Neural cell (in vitro differentiated cells): ENCODE data around the gene IL36B. TPM values are rescaled to one million over a fixed set of nuclear protein-coding genes. Genes with fewer than 3 reads are reported as not detected.

ENCODE experiments used
- H2AFZ ChIP-seq: fragments of 200-600, 300-800 bp; sonication (generic), shearing (Covaris generic); 2 replicates; pipeline ENCODE4 v1.6.0; 2014; ENCODE audit warnings: low read depth, mild to moderate bottlenecking, antibody characterized with exemption, low read length, moderate library complexity
- H3F3A ChIP-seq: fragments of 200-600 bp; shearing (Covaris generic); 2 replicates; pipeline ENCODE4 v1.6.1; 2016; ENCODE audit warnings: mild to moderate bottlenecking, moderate library complexity, mixed read lengths, antibody characterized with exemption, low read length; ENCODE audit not compliant: insufficient read depth, poor library complexity, severe bottlenecking
- H3K27ac ChIP-seq: fragments of 200-600, 300-800 bp; sonication (generic), shearing (Covaris generic); 2 replicates; pipeline ENCODE4 v1.5.1; 2014; ENCODE audit warnings: mild to moderate bottlenecking, low read length, moderate library complexity
- H3K27me3 ChIP-seq: fragments of 300-800, 200-600 bp; sonication (generic), shearing (Covaris generic); 2 replicates; pipeline ENCODE4 v1.6.0; 2014; ENCODE audit warnings: mild to moderate bottlenecking, low read depth, low read length, moderate library complexity; ENCODE audit not compliant: insufficient read depth
- H3K36me3 ChIP-seq: fragments of 300-800, 200-600 bp; sonication (generic), shearing (Covaris generic); 2 replicates; pipeline ENCODE4 v1.5.1; 2014; ENCODE audit warnings: mild to moderate bottlenecking, antibody characterized with exemption, low read length, moderate library complexity; ENCODE audit not compliant: insufficient read depth
- H3K4me2 ChIP-seq: fragments of 300-800, 200-600 bp; sonication (generic), shearing (Covaris generic); 2 replicates; pipeline ENCODE4 v1.6.0; 2014; ENCODE audit warnings: mild to moderate bottlenecking, low read length
- H3K4me3 ChIP-seq: fragments of 300-800, 200-600 bp; sonication (generic), shearing (Covaris generic); 2 replicates; pipeline ENCODE4 v1.5.1; 2014; ENCODE audit warnings: mild to moderate bottlenecking, low read length, moderate library complexity
- H3K79me2 ChIP-seq: fragments of 200-600 bp; shearing (Covaris generic); replicated peaks from 2 replicates; pipeline ENCODE4 v1.6.0; 2014; ENCODE audit warnings: mild to moderate bottlenecking, low read length, moderate library complexity; ENCODE audit not compliant: insufficient read depth
- H3K9ac ChIP-seq: fragments of 300-800, 200-600 bp; sonication (generic), shearing (Covaris generic); 2 replicates; pipeline ENCODE4 v1.6.1; 2016; ENCODE audit warnings: mild to moderate bottlenecking, low read length, mixed read lengths
- H3K9me2 ChIP-seq: fragments of 200-600 bp; shearing (Covaris generic); 2 replicates; pipeline ENCODE4 v1.6.1; 2016; ENCODE audit warnings: mild to moderate bottlenecking, low read length, mixed read lengths; ENCODE audit not compliant: insufficient read depth
- H3K9me3 ChIP-seq: fragments of 200-600, 300-800 bp; sonication (generic), shearing (Covaris generic); 2 replicates; pipeline ENCODE4 v1.6.1; 2016; ENCODE audit warnings: mild to moderate bottlenecking, mixed run types, low read length, moderate library complexity, mixed read lengths
- H4K20me1 ChIP-seq: fragments of 200-600 bp; shearing (Covaris generic); 2 replicates; pipeline ENCODE4 v1.6.1; 2016; ENCODE audit warnings: mild to moderate bottlenecking, mixed run types; ENCODE audit not compliant: insufficient read depth
- EP300 ChIP-seq: fragments of 450-650 bp; conservative IDR thresholded peaks from 2 replicates; pipeline ENCODE4 v1.6.1; 2014; ENCODE audit warnings: antibody characterized with exemption, mild to moderate bottlenecking, moderate library complexity; ENCODE audit not compliant: poor library complexity, severe bottlenecking
- EZH2 ChIP-seq: fragments of 200-600, 300-800 bp; shearing (Covaris generic), sonication (generic); IDR thresholded peaks from 2 replicates; pipeline ENCODE4 v1.6.1; 2014; ENCODE audit warnings: antibody characterized with exemption, low read length, borderline replicate concordance, mild to moderate bottlenecking; ENCODE audit not compliant: insufficient read depth, poor library complexity, severe bottlenecking
- MXI1 ChIP-seq: fragments of 450-650 bp; conservative IDR thresholded peaks from 2 replicates; pipeline ENCODE4 v1.6.1; 2014; ENCODE audit warnings: antibody characterized with exemption, mild to moderate bottlenecking; ENCODE audit not compliant: poor library complexity, severe bottlenecking
- POLR2AphosphoS5 ChIP-seq: IDR thresholded peaks from 2 replicates; pipeline ENCODE4 v1.6.1; 2012
- RAD21 ChIP-seq: fragments of 450-650 bp; conservative IDR thresholded peaks from 2 replicates; pipeline ENCODE4 v1.6.1; 2014; ENCODE audit warnings: antibody characterized with exemption, mild to moderate bottlenecking, moderate library complexity
- REST ChIP-seq: IDR thresholded peaks from 2 replicates; pipeline ENCODE4 v1.6.1; 2012; ENCODE audit warnings: borderline replicate concordance
- SMC3 ChIP-seq: fragments of 450-650 bp; conservative IDR thresholded peaks from 2 replicates; pipeline ENCODE4 v1.6.1; 2014; ENCODE audit warnings: antibody characterized with exemption, mild to moderate bottlenecking, moderate library complexity; ENCODE audit not compliant: poor library complexity
- TAF1 ChIP-seq: IDR thresholded peaks from 2 replicates; pipeline ENCODE4 v1.6.1; 2012; ENCODE audit warnings: low read depth
- polyA plus RNA-seq: library from polyadenylated mRNA; depleted of rRNA; stranded (reverse); fragments of >200 nt; gene quantifications from 2 replicates; pipeline ENCODE4 v1.2.3, GENCODE V29; 2014
- TF ChIP-seq, protein P1 (sequence below): fragments of 450-650 bp; IDR thresholded peaks from 2 replicates; pipeline ENCODE4 v1.5.1; 2014; ENCODE audit warnings: antibody characterized with exemption, mild to moderate bottlenecking, moderate library complexity; ENCODE audit not compliant: poor library complexity, severe bottlenecking

The IL36B gene
- polyA plus RNA-seq, 1 donor from 2014 or later, result not detected

- H3K9me2 ChIP-seq, result no peaks in the 10 kb centered on the region
- H3K36me3 ChIP-seq, result no peaks in the 10 kb centered on the region
- H3F3A ChIP-seq, result no peaks in the 10 kb centered on the region
- no peak overlapping the region for H3K9ac ChIP-seq
- H3K79me2 ChIP-seq, result no peaks in the 10 kb centered on the region
- no peaks in the 10 kb centered on the region for H4K20me1 ChIP-seq
- no peak overlapping the region for H3K4me3 ChIP-seq
- H3K4me2 ChIP-seq, result no peak overlapping the region
- TF ChIP-seq SMC3 (no peak), EP300 (no peak), MXI1 (no peak), TAF1 (no peak), REST (no peak), EZH2 (no peak)
- TF ChIP-seq, protein P1, sequence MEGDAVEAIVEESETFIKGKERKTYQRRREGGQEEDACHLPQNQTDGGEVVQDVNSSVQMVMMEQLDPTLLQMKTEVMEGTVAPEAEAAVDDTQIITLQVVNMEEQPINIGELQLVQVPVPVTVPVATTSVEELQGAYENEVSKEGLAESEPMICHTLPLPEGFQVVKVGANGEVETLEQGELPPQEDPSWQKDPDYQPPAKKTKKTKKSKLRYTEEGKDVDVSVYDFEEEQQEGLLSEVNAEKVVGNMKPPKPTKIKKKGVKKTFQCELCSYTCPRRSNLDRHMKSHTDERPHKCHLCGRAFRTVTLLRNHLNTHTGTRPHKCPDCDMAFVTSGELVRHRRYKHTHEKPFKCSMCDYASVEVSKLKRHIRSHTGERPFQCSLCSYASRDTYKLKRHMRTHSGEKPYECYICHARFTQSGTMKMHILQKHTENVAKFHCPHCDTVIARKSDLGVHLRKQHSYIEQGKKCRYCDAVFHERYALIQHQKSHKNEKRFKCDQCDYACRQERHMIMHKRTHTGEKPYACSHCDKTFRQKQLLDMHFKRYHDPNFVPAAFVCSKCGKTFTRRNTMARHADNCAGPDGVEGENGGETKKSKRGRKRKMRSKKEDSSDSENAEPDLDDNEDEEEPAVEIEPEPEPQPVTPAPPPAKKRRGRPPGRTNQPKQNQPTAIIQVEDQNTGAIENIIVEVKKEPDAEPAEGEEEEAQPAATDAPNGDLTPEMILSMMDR, result no peak
- H3K9me3 ChIP-seq, result no peaks in the 10 kb centered on the region
- H3K27me3 ChIP-seq, result no peaks in the 10 kb centered on the region
- no peak overlapping the region for H2AFZ ChIP-seq
- no peak overlapping the region for H3K27ac ChIP-seq
These were observed 12.9 kb downstream of the IL36B start for GRCh38 chr2:113039719-113040118.

GRCh38 chr2:113039158-113039557, 13.5 kb downstream of the IL36B start:
- TF ChIP-seq REST (no peak), POLR2AphosphoS5 (no peak), TAF1 (no peak), SMC3 (no peak), MXI1 (no peak), EP300 (no peak), EZH2 (no peak), RAD21 (no peak)
- TF ChIP-seq, protein P1, result no peak
- Histone ChIP-seq H2AFZ (no peak overlapping the region), H3K27me3 (no peaks in the 10 kb centered on the region), H3K4me3 (no peak overlapping the region), H4K20me1 (no peaks in the 10 kb centered on the region), H3K36me3 (no peaks in the 10 kb centered on the region), H3K4me2 (no peak overlapping the region), H3K79me2 (no peaks in the 10 kb centered on the region), H3K9ac (no peak overlapping the region), H3K9me2 (no peaks in the 10 kb centered on the region), H3K9me3 (no peaks in the 10 kb centered on the region), H3K27ac (no peak overlapping the region), H3F3A (no peaks in the 10 kb centered on the region)
